ENCODE data around the gene ADAMTS1. TPM values are rescaled to one million over a fixed set of nuclear protein-coding genes. Genes with fewer than 3 reads are reported as not detected.

Gene ADAMTS1
- total RNA-seq, 3 donors from 2014 or later (not counting 1 experiment from before 2014, with no cell fraction given) = 12.5 to 18.7 (median 17.1) TPM

DNA sequence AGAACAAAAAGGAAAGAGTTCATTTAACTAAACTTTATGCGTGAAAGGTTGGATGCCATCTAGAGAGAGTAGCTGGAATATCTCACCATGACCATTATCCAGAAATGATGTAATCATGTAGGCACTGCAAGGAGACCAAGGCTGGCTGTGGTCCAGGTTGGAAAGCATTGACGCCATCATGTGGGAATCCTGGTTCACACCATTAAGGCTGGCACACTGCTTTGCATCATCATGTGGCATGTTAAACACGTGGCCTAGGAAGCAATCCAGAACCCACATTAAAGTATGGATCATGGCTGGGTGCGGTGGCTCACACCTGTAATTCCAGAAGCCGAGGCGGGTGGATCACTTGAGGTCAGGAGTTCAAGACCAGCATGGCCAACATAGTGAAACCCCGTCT is 4.3 kb downstream of the ADAMTS1 start:
- H3K9me3 Mint-ChIP-seq = no peaks in the 10 kb centered on the region
- peaks cover 47% of the 10 kb centered on the region for H3K36me3 ChIP-seq (ENCODE audit: control insufficient read depth, insufficient read depth, low read length)
- H3K9me3 ChIP-seq (ENCODE audit: control insufficient read depth, insufficient read depth, low read length) = no peaks in the 10 kb centered on the region
- no peaks in the 10 kb centered on the region for H3K27me3 ChIP-seq (ENCODE audit: control insufficient read depth, insufficient read depth, low read length)
- no peak for DNase-seq
- peaks cover 51% of the 10 kb centered on the region for H3K4me1 ChIP-seq (ENCODE audit: control insufficient read depth, insufficient read depth, low read length)
- intact Hi-C loops (cut with micrococcal nuclease) = no loop called here
- no peak overlapping the region for H3K27ac ChIP-seq (ENCODE audit: low read length)
- peaks cover 47% of the 10 kb centered on the region for H3K36me3 Mint-ChIP-seq
- 87% methylated on average over 7 of the region's 7 CpGs for WGBS (ENCODE audit: insufficient coverage)
- ATAC-seq = no peak
- TF ChIP-seq, protein P1, sequence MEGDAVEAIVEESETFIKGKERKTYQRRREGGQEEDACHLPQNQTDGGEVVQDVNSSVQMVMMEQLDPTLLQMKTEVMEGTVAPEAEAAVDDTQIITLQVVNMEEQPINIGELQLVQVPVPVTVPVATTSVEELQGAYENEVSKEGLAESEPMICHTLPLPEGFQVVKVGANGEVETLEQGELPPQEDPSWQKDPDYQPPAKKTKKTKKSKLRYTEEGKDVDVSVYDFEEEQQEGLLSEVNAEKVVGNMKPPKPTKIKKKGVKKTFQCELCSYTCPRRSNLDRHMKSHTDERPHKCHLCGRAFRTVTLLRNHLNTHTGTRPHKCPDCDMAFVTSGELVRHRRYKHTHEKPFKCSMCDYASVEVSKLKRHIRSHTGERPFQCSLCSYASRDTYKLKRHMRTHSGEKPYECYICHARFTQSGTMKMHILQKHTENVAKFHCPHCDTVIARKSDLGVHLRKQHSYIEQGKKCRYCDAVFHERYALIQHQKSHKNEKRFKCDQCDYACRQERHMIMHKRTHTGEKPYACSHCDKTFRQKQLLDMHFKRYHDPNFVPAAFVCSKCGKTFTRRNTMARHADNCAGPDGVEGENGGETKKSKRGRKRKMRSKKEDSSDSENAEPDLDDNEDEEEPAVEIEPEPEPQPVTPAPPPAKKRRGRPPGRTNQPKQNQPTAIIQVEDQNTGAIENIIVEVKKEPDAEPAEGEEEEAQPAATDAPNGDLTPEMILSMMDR (IDR thresholded peaks at IDR 0.05) = no peak
- no peak overlapping the region for H3K4me3 ChIP-seq (ENCODE audit: low read length)
- peak overlapping the region; percentile 92 for H3K4me3 Mint-ChIP-seq
- peaks cover 5 to 7% of the 10 kb centered on the region in 2 donors for H3K27me3 Mint-ChIP-seq (ENCODE audit: low read depth in 2 of 2)
- H3K27ac Mint-ChIP-seq = peak overlapping the region; percentile 91 to 92
- H3K4me1 Mint-ChIP-seq = peaks cover 73 to 78% of the 10 kb centered on the region in 2 donors

DNA sequence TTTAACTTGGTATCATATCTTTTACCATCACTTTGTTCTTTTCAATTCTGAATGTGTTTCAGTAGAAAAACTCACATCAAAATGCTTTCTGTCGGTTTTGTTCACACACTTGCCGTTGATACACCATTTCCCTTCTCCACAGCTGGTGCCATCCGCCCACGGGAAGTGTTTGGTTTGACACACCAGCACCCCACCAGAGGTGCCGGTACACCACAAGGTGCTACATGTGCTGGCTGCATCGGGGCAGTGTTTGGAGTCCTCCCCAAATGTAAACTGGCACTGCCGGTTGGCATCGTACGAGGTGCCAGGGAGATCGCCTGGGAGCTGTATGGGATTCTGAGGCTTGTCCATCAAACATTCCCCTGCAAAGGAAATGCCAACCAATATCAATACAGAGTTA is 5.0 kb downstream of the ADAMTS1 start:
- peaks cover 47% of the 10 kb centered on the region for H3K36me3 ChIP-seq (ENCODE audit: control insufficient read depth, insufficient read depth, low read length)

DNA sequence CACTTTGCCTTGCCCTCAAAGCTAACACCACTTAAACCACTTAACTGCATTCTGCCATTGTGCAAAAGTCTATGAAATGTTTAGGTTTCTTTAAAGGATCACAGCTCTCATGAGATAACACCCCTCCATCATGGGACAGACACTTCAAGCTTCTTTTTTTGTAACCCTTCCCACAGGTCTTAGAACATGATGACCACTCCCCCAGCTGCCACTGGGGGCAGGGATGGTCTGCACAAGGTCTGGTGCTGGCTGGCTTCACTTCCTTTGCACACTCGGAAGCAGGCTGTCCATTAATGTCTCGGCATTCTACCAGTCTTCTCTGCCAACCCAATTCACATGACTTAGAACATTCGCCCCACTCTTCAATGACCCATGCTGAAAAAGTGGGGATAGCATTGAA is 7.7 kb downstream of the ADAMTS1 start:
- Mint-ChIP-seq H3K27me3 (ENCODE audit: low read depth in 2 of 2) (peaks cover 0 to 5% of the 10 kb centered on the region in 2 donors), H3K27ac (peak overlapping the region; percentile 64 to 91), H3K4me3 (peak overlapping the region; percentile 54), H3K4me1 (peaks cover 82 to 84% of the 10 kb centered on the region in 2 donors), H3K36me3 (peaks cover 47% of the 10 kb centered on the region), H3K9me3 (no peaks in the 10 kb centered on the region)
- Histone ChIP-seq H3K4me3 (ENCODE audit: low read length) (no peak overlapping the region), H3K36me3 (ENCODE audit: control insufficient read depth, insufficient read depth, low read length) (peaks cover 47% of the 10 kb centered on the region), H3K27ac (ENCODE audit: low read length) (no peak overlapping the region), H3K4me1 (ENCODE audit: control insufficient read depth, insufficient read depth, low read length) (peaks cover 60% of the 10 kb centered on the region), H3K27me3 (ENCODE audit: control insufficient read depth, insufficient read depth, low read length) (no peaks in the 10 kb centered on the region), H3K9me3 (ENCODE audit: control insufficient read depth, insufficient read depth, low read length) (no peaks in the 10 kb centered on the region)
- DNase-seq (no peak), ATAC-seq (no peak)
- intact Hi-C loops (cut with micrococcal nuclease) = loop anchor here (10.0 kb wide), 1 partner anchor 433 kb away; no protein-coding TSS in a partner anchor
- TF ChIP-seq, protein P1 (IDR thresholded peaks at IDR 0.05) = no peak
- WGBS (ENCODE audit: insufficient coverage) = 83% methylated on average over 3 of the region's 3 CpGs

More for the DNA sequence above, 5.0 kb downstream of the ADAMTS1 start:
- H3K27me3 ChIP-seq (ENCODE audit: control insufficient read depth, insufficient read depth, low read length) = no peaks in the 10 kb centered on the region
- ATAC-seq (peak; percentile 44 to 65 (median 61)), DNase-seq (peak; percentile 44 to 60)
- Mint-ChIP-seq H3K27me3 (ENCODE audit: low read depth in 2 of 2) (peaks cover 3 to 5% of the 10 kb centered on the region in 2 donors), H3K27ac (peak overlapping the region; percentile 91 to 92), H3K9me3 (no peaks in the 10 kb centered on the region), H3K36me3 (peaks cover 47% of the 10 kb centered on the region), H3K4me3 (peak overlapping the region; percentile 92), H3K4me1 (peaks cover 73 to 76% of the 10 kb centered on the region in 2 donors)
- H3K4me3 ChIP-seq (ENCODE audit: low read length) = no peak overlapping the region
- peak overlapping the region; percentile 8 for H3K27ac ChIP-seq (ENCODE audit: low read length)
- peaks cover 45% of the 10 kb centered on the region for H3K4me1 ChIP-seq (ENCODE audit: control insufficient read depth, insufficient read depth, low read length)
- intact Hi-C loops (cut with micrococcal nuclease) = no loop called here
- no peaks in the 10 kb centered on the region for H3K9me3 ChIP-seq (ENCODE audit: control insufficient read depth, insufficient read depth, low read length)
- WGBS (ENCODE audit: insufficient coverage) = 37% methylated on average over 10 of the region's 10 CpGs
- TF ChIP-seq, protein P1 (IDR thresholded peaks at IDR 0.05) = no peak

DNA sequence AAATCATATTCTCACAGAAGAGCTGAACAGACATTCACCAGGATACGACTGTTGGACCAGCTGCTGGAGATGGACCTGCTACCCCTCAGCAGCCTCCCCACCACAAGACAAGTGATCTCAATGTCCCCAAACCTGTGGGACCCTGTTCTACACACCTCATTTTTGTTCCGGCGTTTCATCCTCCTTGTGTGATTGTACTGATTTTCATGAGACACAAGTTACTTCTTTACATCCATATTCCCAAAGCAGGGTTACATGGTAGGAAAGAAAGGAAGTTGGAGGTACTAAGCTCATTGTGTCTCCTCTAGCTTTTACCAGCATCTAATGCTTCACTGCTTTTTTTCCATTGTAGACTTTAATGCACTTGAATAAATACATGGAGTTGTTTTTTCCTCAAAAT is 8.7 kb downstream of the ADAMTS1 start:
- peaks cover 82 to 84% of the 10 kb centered on the region in 2 donors for H3K4me1 Mint-ChIP-seq
- Histone ChIP-seq H3K4me3 (ENCODE audit: low read length) (no peak overlapping the region), H3K27me3 (ENCODE audit: control insufficient read depth, insufficient read depth, low read length) (no peaks in the 10 kb centered on the region), H3K36me3 (ENCODE audit: control insufficient read depth, insufficient read depth, low read length) (peaks cover 39% of the 10 kb centered on the region), H3K9me3 (ENCODE audit: control insufficient read depth, insufficient read depth, low read length) (no peaks in the 10 kb centered on the region), H3K4me1 (ENCODE audit: control insufficient read depth, insufficient read depth, low read length) (peaks cover 55% of the 10 kb centered on the region), H3K27ac (ENCODE audit: low read length) (no peak overlapping the region)
- ATAC-seq (no peak), DNase-seq (no peak)
- peaks cover 39% of the 10 kb centered on the region for H3K36me3 Mint-ChIP-seq
- H3K27me3 Mint-ChIP-seq (ENCODE audit: low read depth in 2 of 2) = peaks cover 0 to under 1% of the 10 kb centered on the region in 2 donors
- WGBS (ENCODE audit: insufficient coverage) = 100% methylated on average over 1 of the region's 3 CpGs
- intact Hi-C loops (cut with micrococcal nuclease) = loop anchor here (10.0 kb wide), 1 partner anchor 432 kb away; no protein-coding TSS in a partner anchor
- no peaks in the 10 kb centered on the region for H3K9me3 Mint-ChIP-seq
- H3K4me3 Mint-ChIP-seq = no peak overlapping the region
- H3K27ac Mint-ChIP-seq = peak overlapping the region; percentile 64 to 91
- TF ChIP-seq, protein P1 (IDR thresholded peaks at IDR 0.05) = no peak
